ENCODE data around the gene PTPN20. TPM values are rescaled to one million over a fixed set of nuclear protein-coding genes. Genes with fewer than 3 reads are reported as not detected.

Gene PTPN20
- total RNA-seq, 1 experiment from 2014 or later = 0.96 TPM

- TF ChIP-seq ZNF281 (CRISPR knock-in tag; IDR thresholded peaks at IDR 0.05) (no peak), USF1 (CRISPR knock-in tag; IDR thresholded peaks at IDR 0.05) (no peak), ARID4B (CRISPR knock-in tag; IDR thresholded peaks at IDR 0.05; ENCODE audit: borderline replicate concordance) (no peak), IRF2 (CRISPR knock-in tag; IDR thresholded peaks at IDR 0.05; ENCODE audit: borderline replicate concordance, low read depth) (no peak), MLX (CRISPR knock-in tag; IDR thresholded peaks at IDR 0.05) (no peak), NR3C1 (CRISPR knock-in tag; conservative IDR thresholded peaks at IDR 0.05; ENCODE audit: low read depth) (no peak), ZNF317 (CRISPR knock-in tag; IDR thresholded peaks at IDR 0.05; ENCODE audit: borderline replicate concordance, low read depth) (no peak), MXD4 (CRISPR knock-in tag; IDR thresholded peaks at IDR 0.05; ENCODE audit: borderline replicate concordance) (no peak)
Observed at GRCh38 chr10:47037654-47038425, 126.6 kb downstream of the PTPN20 start (continued).

GRCh38 chr10:47038881-47039561 is 127.8 kb downstream of the PTPN20 start:
- no peaks in the 10 kb centered on the region for H3K9me3 Mint-ChIP-seq
- DNase-seq (ENCODE audit: low spot score) = peak; percentile 6
- H3K4me1 Mint-ChIP-seq = peaks cover 3% of the 10 kb centered on the region; the same call in 1 of the 2 replicates
- ATAC-seq = no peak
- no peak overlapping the region for H3K27ac Mint-ChIP-seq
- POLR2A ChIA-PET = no interaction called here
- H3K36me3 Mint-ChIP-seq = no peaks in the 10 kb centered on the region
- no peaks in the 10 kb centered on the region for H3K27me3 Mint-ChIP-seq (ENCODE audit: low read depth)
- CTCF ChIA-PET = interaction anchor here (0.9 to 1.9 kb wide), 5 partner anchors 8 to 273 kb away, joined by 3 to 6 read pairs (median 4); no protein-coding TSS in a partner anchor
- H3K4me3 Mint-ChIP-seq = no peak overlapping the region
- TF ChIP-seq ERG (CRISPR knock-in tag; IDR thresholded peaks at IDR 0.05) (no peak), FOXP4 (CRISPR knock-in tag; IDR thresholded peaks at IDR 0.05) (no peak), ZNF416 (CRISPR knock-in tag; IDR thresholded peaks at IDR 0.05) (no peak), NFYB (CRISPR knock-in tag; conservative IDR thresholded peaks at IDR 0.05; ENCODE audit: low read depth) (no peak), HMGA2 (CRISPR knock-in tag; IDR thresholded peaks at IDR 0.05) (no peak), RORB (CRISPR knock-in tag; IDR thresholded peaks at IDR 0.05) (no peak), ZSCAN18 (CRISPR knock-in tag; IDR thresholded peaks at IDR 0.05) (no peak), TEAD4 (CRISPR knock-in tag; IDR thresholded peaks at IDR 0.05) (no peak), ETV6 (CRISPR knock-in tag; IDR thresholded peaks at IDR 0.05) (no peak), E2F4 (CRISPR knock-in tag; IDR thresholded peaks at IDR 0.05; ENCODE audit: borderline replicate concordance, low read depth) (no peak)

Data from WTC11 (cell line).